Natural killer cell (primary cell): ENCODE measurements around the gene SKAP2. TPM values are rescaled to one million over a fixed set of nuclear protein-coding genes. Genes with fewer than 3 reads are reported as not detected.

Experiments used
- ATAC-seq, 3 donors: fragments of 150-1000 bp in 2 of 3; fragments of 200-7000 bp in 1 of 3; cut with Tn5 transposase; 1 replicate in 1 of 3; 2 replicates in 2 of 3; pipeline ENCODE4 v1.10.0; 2021; ENCODE audit warnings: mild to moderate bottlenecking in 2 of 3, moderate library complexity in 2 of 3
- DNase-seq, 2 donors: peaks; one replicate each; pipeline versions ENCODE4 v3.0.0 to v3.0.0-alpha.2; 2013 to 2021; ENCODE audit warnings: mixed read lengths in 1 of 2
- H3K27ac ChIP-seq: one replicate; pipeline ENCODE4 v1.5.1; 2013; ENCODE audit warnings: mild to moderate bottlenecking, low read length
- H3K27me3 ChIP-seq: one replicate; pipeline ENCODE4 v1.6.1; 2013; ENCODE audit warnings: low read length; ENCODE audit not compliant: control insufficient read depth, insufficient read depth
- H3K36me3 ChIP-seq: one replicate; pipeline ENCODE4 v1.6.1; 2013; ENCODE audit warnings: low read length; ENCODE audit not compliant: control insufficient read depth, insufficient read depth
- H3K4me1 ChIP-seq: one replicate; pipeline ENCODE4 v1.6.1; 2013; ENCODE audit warnings: low read length; ENCODE audit not compliant: control insufficient read depth, insufficient read depth
- H3K4me3 ChIP-seq: one replicate; pipeline ENCODE4 v1.5.1; 2013; ENCODE audit warnings: low read length
- H3K9me3 ChIP-seq: one replicate; pipeline ENCODE4 v1.6.1; 2013; ENCODE audit warnings: low read length; ENCODE audit not compliant: control insufficient read depth, insufficient read depth
- H3K27ac Mint-ChIP-seq, 2 donors: one replicate each; pipeline ENCODE4 v1.8.0; 2022; ENCODE audit warnings: mild to moderate bottlenecking in 2 of 2, mixed read lengths in 2 of 2, moderate library complexity in 1 of 2
- H3K27me3 Mint-ChIP-seq, 2 donors: one replicate each; pipeline ENCODE4 v1.8.0; 2022; ENCODE audit warnings: low read depth in 2 of 2, mixed read lengths in 2 of 2
- H3K36me3 Mint-ChIP-seq: one replicate; pipeline ENCODE4 v1.8.0; 2022; ENCODE audit warnings: mixed read lengths
- H3K4me1 Mint-ChIP-seq, 2 donors: one replicate each; pipeline ENCODE4 v1.8.0; 2022; ENCODE audit warnings: mixed read lengths in 2 of 2
- H3K4me3 Mint-ChIP-seq: one replicate; pipeline ENCODE4 v1.8.0; 2022; ENCODE audit warnings: mild to moderate bottlenecking, moderate library complexity, mixed read lengths
- H3K9me3 Mint-ChIP-seq, 2 donors: one replicate each; pipeline ENCODE4 v1.8.0; 2022; ENCODE audit warnings: mixed read lengths in 2 of 2
- WGBS: methylation state at CpG from one replicate; pipeline ENCODE4 v1.1.7; 2013; ENCODE audit warnings: missing lambda C conversion rate; ENCODE audit not compliant: insufficient coverage; 5-methylcytosine and 5-hydroxymethylcytosine counted together
- intact Hi-C: fragments of 100-400 bp; cut with micrococcal nuclease; formaldehyde crosslinking; loops from one replicate; pipeline ENCODE4 v1.14.2; 2022
- total RNA-seq, 4 donors: library from RNA; stranded (reverse); fragments of 120-200 nt in 1 of 4; gene quantifications; one replicate each; pipeline versions ENCODE4 v1.2.3 to v1.2.4, GENCODE V29; 2013 to 2022
- TF ChIP-seq, protein P1 (sequence below): fragments of 200-600 bp; IDR thresholded peaks from one replicate; pipeline ENCODE4 v1.8.0; 2022; ENCODE audit warnings: antibody characterized with exemption

Gene SKAP2
- total RNA-seq, 3 donors from 2014 or later (not counting 1 experiment from before 2014, with no cell fraction given) = 26.8 to 42.4 (median 35.1) TPM

- H3K36me3 ChIP-seq = peaks cover 3% of the 10 kb centered on the region
- intact Hi-C loops = loop anchor here (5.0 kb wide), 1 partner anchor 788 kb away; no protein-coding TSS in a partner anchor
- no peaks in the 10 kb centered on the region for H3K27me3 Mint-ChIP-seq
- no peak for DNase-seq
- H3K27ac Mint-ChIP-seq = no peak overlapping the region
- no peaks in the 10 kb centered on the region for H3K27me3 ChIP-seq
- TF ChIP-seq, protein P1, sequence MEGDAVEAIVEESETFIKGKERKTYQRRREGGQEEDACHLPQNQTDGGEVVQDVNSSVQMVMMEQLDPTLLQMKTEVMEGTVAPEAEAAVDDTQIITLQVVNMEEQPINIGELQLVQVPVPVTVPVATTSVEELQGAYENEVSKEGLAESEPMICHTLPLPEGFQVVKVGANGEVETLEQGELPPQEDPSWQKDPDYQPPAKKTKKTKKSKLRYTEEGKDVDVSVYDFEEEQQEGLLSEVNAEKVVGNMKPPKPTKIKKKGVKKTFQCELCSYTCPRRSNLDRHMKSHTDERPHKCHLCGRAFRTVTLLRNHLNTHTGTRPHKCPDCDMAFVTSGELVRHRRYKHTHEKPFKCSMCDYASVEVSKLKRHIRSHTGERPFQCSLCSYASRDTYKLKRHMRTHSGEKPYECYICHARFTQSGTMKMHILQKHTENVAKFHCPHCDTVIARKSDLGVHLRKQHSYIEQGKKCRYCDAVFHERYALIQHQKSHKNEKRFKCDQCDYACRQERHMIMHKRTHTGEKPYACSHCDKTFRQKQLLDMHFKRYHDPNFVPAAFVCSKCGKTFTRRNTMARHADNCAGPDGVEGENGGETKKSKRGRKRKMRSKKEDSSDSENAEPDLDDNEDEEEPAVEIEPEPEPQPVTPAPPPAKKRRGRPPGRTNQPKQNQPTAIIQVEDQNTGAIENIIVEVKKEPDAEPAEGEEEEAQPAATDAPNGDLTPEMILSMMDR = no peak
- no peaks in the 10 kb centered on the region for H3K9me3 ChIP-seq
- H3K4me3 Mint-ChIP-seq = no peak overlapping the region
- H3K27ac ChIP-seq = no peak overlapping the region
- H3K9me3 Mint-ChIP-seq = no peaks in the 10 kb centered on the region
- no peaks in the 10 kb centered on the region for H3K4me1 ChIP-seq
- no peak overlapping the region for H3K4me3 ChIP-seq
- WGBS = 94% methylated on average over 1 of the region's 1 CpG
- H3K4me1 Mint-ChIP-seq = peaks cover 0 to 5% of the 10 kb centered on the region in 2 donors
- H3K36me3 Mint-ChIP-seq = no peaks in the 10 kb centered on the region
- ATAC-seq = no peak
Measured at GRCh38 chr7:26680587-26680986, 183.8 kb downstream of the SKAP2 start.

DNA sequence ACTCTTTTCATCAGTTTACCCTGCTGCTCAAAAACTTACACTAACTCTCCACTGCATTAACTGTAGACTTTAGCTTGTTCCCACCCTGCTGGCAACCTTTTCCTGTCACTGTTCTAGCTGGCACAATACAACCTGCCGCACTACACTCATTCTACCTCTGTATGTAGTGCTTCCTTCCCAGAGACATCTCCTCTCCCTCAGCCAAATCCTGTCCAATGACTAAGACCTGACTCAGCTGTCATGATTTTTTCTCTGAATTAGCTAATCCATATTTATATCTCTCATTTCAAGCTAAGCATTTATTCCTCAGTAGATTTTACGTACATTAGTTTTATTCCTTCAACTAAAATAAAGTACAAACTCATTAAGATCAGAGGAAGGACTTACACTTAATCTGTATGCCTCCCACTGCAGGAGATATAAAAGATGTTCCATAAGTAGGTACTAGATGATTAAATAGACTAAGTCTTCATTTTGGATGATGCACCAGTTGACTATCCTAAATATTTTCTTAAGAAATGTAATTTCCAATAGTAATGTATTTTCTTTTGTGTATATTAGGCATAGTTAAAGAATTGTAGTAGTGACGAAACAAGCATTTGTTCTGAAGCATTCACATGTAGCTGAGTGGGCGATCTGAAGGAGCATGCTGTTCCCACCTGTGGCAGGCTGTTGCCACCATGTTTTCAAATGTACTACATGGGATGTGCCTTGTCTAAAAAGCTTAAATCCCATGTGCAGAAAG, 189.1 kb downstream of the SKAP2 start:
- H3K36me3 ChIP-seq = peaks cover 3% of the 10 kb centered on the region
- no peaks in the 10 kb centered on the region for H3K9me3 Mint-ChIP-seq
- intact Hi-C loops = no loop called here

GRCh38 chr7:26673858-26674257, 190.5 kb downstream of the SKAP2 start:
- Histone ChIP-seq H3K4me1 (no peaks in the 10 kb centered on the region), H3K9me3 (no peaks in the 10 kb centered on the region), H3K4me3 (no peak overlapping the region), H3K36me3 (peaks cover 3% of the 10 kb centered on the region), H3K27ac (no peak overlapping the region), H3K27me3 (no peaks in the 10 kb centered on the region)
- Mint-ChIP-seq H3K36me3 (peaks cover 5% of the 10 kb centered on the region), H3K9me3 (no peaks in the 10 kb centered on the region), H3K27me3 (no peaks in the 10 kb centered on the region), H3K4me3 (no peak overlapping the region), H3K27ac (no peak overlapping the region), H3K4me1 (peaks cover 12 to 17% of the 10 kb centered on the region in 2 donors)
- WGBS = 60% methylated on average over 2 of the region's 4 CpGs
- ATAC-seq = no peak
- intact Hi-C loops = no loop called here
- no peak for DNase-seq
- TF ChIP-seq, protein P1 = no peak

More for the DNA sequence above, 189.1 kb downstream of the SKAP2 start:
- WGBS = 92% methylated on average over 4 of the region's 4 CpGs
- Mint-ChIP-seq H3K4me3 (no peak overlapping the region), H3K27ac (no peak overlapping the region), H3K4me1 (peaks cover 12 to 17% of the 10 kb centered on the region in 2 donors), H3K27me3 (no peaks in the 10 kb centered on the region), H3K36me3 (peaks cover 5% of the 10 kb centered on the region)
- Histone ChIP-seq H3K9me3 (no peaks in the 10 kb centered on the region), H3K4me3 (no peak overlapping the region), H3K27me3 (no peaks in the 10 kb centered on the region), H3K4me1 (no peaks in the 10 kb centered on the region), H3K27ac (no peak overlapping the region)
- ATAC-seq (no peak), DNase-seq (no peak)
- TF ChIP-seq, protein P1 = no peak
